SK-N-DZ (cell line): ENCODE data around the gene PIWIL4.
"Not testable (repeated sequence)": the region's sequence is repeated elsewhere in the genome, so short reads cannot be mapped to it uniquely, and the experiment has no call there.

Source experiments
- DNase-seq: peaks from one replicate; pipeline ENCODE4 v3.0.0-alpha.2; 2015; ENCODE audit warnings: low spot score

The PIWIL4 gene

GRCh38 chr11:94583866-94584500 is 16.8 kb downstream of the PIWIL4 start:
- no peak for DNase-seq

GRCh38 chr11:94584978-94585377 is 17.8 kb downstream of the PIWIL4 start:
- DNase-seq: no peak

GRCh38 chr11:94585399-94585798 is 18.2 kb downstream of the PIWIL4 start:
- DNase-seq: no peak

GRCh38 chr11:94586546-94586945 is 19.4 kb downstream of the PIWIL4 start:
- no peak for DNase-seq

DNA sequence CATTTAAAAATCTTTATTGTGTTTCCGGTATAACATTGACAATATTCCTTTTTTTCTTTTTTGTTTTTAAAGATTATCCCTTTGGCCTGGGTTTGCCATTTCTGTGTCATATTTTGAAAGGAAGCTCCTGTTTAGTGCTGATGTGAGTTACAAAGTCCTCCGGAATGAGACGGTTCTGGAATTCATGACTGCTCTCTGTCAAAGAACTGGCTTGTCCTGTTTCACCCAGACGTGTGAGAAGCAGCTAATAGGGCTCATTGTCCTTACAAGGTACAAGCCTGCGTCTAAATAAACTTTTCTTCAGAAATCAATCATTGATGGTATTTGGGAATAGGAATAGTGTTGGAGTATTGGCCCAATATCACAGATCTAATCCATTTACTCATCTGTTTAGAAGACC is 19.8 kb downstream of the PIWIL4 start:
- no peak for DNase-seq

DNA sequence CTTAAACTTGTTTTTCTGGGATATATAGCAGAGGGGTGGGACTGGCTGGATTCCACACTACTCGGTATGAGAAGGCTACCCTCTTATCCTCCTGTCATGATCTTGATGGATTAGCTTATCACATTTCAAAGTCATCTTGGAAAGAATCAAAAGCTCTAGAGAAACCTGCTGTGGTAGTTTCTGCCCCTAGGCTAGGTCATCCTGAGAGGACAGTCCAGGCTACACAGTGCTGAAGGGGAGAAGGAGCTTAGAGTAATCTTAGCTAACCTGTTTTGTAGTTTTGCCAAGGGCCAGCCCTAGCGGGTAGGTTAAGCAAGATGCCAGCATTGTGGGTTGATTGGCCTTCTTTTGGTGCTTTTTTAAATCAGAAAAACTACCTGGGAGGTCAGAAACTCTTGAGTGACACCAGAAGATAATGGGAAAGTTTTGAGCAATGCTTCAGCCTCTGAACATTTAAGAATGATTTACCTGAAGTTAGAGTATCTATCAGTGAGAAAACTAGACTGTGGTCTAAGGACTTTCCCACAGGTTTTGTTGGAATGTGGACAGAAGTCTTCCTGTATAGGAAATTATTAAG is 21.3 kb downstream of the PIWIL4 start:
- DNase-seq: no peak

DNA sequence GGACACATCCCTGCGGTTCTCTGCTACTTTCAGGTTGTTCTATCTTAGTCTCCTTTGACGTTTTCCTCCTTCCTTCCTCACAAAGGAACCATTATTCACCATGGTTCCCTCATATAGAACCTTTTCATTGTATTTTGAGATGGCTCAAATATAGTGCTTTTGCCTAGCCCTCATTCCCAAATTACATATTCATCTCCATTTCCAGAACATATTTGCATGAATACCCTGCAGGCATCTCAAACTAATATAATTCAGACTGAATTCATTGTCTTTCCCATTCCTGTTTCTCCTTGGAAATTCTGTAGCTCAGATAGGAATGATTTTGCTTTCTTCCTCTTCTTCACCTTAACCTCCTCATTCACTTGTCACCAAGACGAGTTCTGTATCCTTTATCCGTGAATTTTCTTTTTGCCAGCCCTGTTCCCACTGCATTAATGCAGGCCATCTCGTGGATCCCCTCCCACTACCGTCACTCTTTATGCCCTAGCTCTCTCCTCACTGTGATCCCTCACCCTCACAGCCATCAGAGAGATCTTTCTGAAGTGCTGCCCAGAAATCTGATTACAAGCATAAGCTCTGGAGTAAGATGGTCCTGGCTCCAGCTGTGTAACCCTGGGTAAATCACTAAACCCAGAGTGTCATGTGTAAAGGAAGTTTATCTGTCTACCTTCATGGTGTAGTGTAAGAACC is 23.3 kb downstream of the PIWIL4 start:
- DNase-seq: peak; percentile 24

DNA sequence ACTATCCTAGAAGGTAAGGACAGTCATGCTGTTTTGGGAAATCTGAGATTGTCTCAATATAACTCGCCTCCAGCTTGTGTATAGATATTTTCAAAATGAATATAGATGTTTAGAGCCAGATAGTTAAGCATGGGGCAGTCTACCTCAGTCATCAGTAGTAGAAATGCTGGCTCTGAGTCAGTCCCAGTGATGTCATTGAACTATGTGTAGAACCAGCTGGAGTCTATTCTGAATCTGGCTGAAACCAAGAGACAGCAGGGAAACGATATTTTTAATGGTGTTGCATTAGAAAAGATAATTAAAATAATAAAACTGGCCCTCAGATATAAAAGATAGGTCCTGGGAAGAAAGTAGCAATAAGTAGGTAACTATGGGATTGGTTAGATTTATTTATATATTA is 25.9 kb downstream of the PIWIL4 start:
- DNase-seq: no peak

- no peak for DNase-seq
Measured at GRCh38 chr11:94595076-94595475, 27.9 kb downstream of the PIWIL4 start.

GRCh38 chr11:94597896-94598295 is 30.7 kb downstream of the PIWIL4 start:
- peak; percentile 25 for DNase-seq

DNA sequence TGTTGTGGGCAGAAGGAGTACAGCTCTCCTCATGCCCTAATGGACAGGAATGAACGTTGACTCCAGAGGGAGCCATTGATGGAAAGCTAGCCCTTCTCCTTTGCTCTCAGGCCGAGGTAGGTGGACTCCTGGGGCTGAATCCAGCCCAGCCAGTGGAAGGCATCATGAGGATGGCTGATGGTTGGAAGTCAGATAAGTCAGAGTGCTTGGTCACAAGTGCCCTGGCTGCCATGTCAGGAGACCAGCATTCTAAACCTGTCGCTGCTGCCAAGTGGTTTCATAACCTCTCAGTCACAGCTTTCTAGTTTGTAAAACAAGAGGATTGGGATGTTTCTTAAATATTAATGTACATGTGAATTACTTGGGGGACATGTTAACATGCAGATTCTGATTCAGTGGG is 32.3 kb downstream of the PIWIL4 start:
- no peak for DNase-seq

DNA sequence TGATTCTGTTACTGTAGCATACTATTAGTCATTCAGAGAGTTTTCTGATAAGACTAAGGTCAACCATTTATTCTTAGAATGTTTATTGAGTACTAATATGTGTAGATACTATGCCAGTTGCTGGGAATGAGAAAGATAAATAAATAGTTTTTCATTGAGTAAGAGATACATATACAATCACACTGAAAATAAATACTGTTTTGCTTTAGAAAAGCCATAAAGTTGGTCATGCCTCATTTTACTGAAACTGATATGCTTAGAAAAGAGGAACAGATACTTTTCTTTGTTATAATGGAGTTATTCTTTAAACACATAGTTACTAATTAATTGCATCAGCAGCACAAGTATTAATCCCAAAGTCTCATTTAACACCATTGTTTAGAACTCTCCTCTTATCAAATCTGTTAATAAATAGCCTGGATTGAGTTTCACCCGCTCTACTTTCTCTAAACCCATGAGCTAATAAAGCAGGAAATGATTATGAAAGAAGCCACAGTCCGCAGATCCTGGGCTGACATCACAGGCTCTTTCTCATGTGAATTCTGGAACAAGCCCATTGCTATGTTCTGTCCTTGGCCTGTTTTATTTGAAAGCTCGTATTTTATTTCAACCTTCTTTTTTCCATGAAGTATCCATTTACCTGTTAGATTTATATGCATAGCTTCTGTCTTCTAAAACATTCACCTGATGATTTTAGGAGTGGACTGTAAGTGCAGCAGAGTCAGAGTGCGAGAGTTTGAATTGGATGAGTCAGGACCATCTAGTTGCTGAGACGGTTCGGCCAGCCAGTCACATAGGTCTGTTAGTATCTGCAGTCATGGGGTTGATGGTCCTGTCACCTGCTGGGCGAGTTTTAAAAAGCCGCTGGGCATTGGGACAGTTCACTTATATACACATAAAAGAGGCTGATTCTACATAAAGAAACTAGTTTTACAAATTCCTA is 35.5 kb downstream of the PIWIL4 start:
- DNase-seq: peak; percentile 73

GRCh38 chr11:94603587-94603986 is 36.4 kb downstream of the PIWIL4 start:
- no peak for DNase-seq

DNA sequence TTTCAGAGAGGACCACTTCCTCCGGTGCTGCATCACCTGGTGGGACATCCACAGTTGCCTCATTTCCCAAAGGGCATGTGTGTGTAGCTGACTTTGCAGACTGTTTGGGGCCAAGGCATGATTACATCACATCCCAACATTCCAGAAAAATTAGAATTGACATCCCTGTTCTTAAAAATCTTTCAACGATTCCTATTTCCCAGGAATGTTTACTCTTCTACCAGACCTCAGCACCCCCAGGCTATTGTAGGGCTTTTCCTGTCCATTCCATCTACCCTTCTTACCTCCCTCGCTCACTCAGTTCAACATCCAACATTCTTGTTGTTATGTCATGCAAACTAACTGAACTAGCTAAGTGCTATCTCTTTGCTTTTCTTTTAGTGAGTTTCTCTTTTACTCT is 37.3 kb downstream of the PIWIL4 start:
- no peak for DNase-seq

DNA sequence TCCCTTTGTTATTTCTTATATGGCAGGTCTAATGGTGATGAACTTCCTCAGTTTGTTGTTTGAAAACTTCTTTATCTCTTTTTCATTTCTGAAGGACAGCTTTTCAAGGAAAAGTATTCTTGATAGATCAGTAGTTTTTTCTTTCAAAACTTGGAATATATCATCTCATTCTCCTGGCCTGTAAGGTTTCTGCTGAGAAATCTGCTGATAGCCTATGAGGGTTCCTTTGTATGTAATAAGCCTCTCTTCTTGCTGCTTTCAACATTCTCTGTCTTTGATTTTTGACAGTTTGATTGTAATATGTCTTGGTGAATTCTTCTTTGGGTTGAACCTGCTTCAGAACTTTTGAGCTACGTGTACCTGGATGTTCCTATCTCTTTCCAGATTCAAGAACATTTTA is 46.0 kb downstream of the PIWIL4 start:
- DNase-seq: no peak

DNA sequence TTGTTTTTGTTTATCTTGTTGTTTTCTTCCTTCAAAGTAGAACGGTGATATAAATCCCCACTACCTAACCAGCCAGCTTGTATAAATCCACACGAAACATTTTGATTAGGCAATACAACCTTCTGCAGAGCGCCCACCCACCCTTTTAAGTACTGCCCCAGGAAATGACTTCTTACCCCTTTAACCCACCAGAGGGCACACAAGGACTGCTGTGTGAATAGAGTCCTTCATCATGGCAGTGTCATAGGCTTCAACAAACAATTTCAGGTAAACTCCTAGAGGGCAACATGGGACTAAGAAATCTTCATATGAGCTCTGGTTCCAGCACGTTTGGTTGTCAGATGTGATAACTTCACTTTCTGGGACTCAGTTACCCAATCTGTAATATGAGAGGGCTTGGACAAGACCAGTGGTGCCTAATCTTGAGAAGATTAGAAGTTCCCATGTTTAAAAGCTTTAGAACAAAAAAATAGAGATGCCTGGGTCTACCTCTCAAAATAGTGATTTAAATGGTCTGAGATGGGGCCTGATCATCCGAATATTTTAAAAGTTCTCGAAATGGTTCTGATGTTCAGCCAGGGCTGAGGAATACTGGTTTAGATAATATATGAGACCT is 56.1 kb downstream of the PIWIL4 start:
- peak; percentile 90 for DNase-seq

GRCh38 chr11:94625422-94625821 is 58.3 kb downstream of the PIWIL4 start:
- DNase-seq: not testable (repeated sequence)

GRCh38 chr11:94627003-94627560 is 59.9 kb downstream of the PIWIL4 start:
- DNase-seq: not testable (repeated sequence)

GRCh38 chr11:94629741-94630140 is 62.6 kb downstream of the PIWIL4 start:
- DNase-seq: no peak

DNA sequence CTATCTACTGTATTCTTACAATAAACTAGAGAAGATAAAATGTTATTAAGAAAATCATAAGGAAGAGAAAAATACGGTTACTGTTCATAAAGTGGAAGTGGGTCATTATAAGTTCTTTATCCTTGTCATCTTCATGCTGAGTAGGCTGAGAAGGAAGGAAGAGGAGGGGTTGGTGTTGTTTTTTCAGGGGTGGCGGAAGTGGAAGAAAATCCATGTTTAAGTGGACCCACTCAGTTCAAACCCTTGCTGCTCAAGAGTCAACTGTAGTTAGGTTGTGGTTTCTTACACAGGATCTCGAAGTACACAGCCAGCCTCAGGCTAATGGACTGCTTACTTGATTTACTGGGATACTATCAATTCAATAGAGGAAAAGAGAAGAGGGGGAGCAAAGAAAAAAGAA is 63.1 kb downstream of the PIWIL4 start:
- DNase-seq: no peak

GRCh38 chr11:94632356-94632755 is 65.2 kb downstream of the PIWIL4 start:
- DNase-seq: no peak
